Effector memory CD4-positive, alpha-beta T cell (primary cell): ENCODE results near the gene CPNE4.
A peak's percentile ranks its signal among the peaks of the same experiment; 100 is the strongest.

Source experiments
- DNase-seq, 3 donors: peaks; one replicate each; pipeline ENCODE4 v3.0.0-alpha.2; 2020
- H3K27ac ChIP-seq: 2 replicates; pipeline ENCODE4 v1.7.0; 2013; ENCODE audit warnings: mild to moderate bottlenecking, low read length, moderate library complexity; ENCODE audit not compliant: insufficient read depth, poor library complexity, severe bottlenecking
- H3K27me3 ChIP-seq: replicated peaks from 2 replicates; pipeline ENCODE4 v1.7.0; 2013; ENCODE audit warnings: mild to moderate bottlenecking, low read length; ENCODE audit not compliant: insufficient read depth, control insufficient read depth, poor library complexity, severe bottlenecking
- H3K36me3 ChIP-seq: 2 replicates; pipeline ENCODE4 v1.7.0; 2013; ENCODE audit warnings: mild to moderate bottlenecking, low read length, moderate library complexity; ENCODE audit not compliant: control insufficient read depth, insufficient read depth
- H3K4me1 ChIP-seq: 2 replicates; pipeline ENCODE4 v1.7.0; 2013; ENCODE audit warnings: low read length, mild to moderate bottlenecking; ENCODE audit not compliant: control insufficient read depth, insufficient read depth, poor library complexity, severe bottlenecking
- H3K4me3 ChIP-seq: 2 replicates; pipeline ENCODE4 v1.7.0; 2013; ENCODE audit warnings: low read length, low read depth, mild to moderate bottlenecking; ENCODE audit not compliant: insufficient read depth, poor library complexity, severe bottlenecking
- H3K9me3 ChIP-seq: 2 replicates; pipeline ENCODE4 v1.7.0; 2013; ENCODE audit warnings: mild to moderate bottlenecking, low read length, moderate library complexity; ENCODE audit not compliant: control insufficient read depth

CPNE4 gene

DNA sequence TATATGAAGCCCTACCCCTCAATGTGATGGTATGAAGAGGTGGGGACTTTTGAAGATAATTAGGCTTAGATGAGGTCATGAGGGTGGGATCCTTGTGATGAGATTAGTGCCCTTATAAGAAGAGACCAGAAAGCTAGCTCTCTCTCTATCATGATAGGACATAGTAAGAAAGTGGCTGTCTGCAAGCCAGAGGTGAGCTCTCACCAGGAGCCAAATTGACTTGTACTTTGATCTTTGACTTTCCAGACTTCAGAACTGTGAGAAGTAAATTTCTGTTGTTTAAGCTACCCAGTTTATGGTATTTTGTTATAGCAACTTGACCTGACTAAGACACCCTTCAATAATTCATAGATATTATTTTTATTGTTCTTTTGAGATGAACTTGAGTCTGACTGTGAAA, 502.2 kb downstream of the CPNE4 start:
- Histone ChIP-seq H3K27ac (no peak overlapping the region), H3K27me3 (no peaks in the 10 kb centered on the region), H3K4me1 (no peaks in the 10 kb centered on the region), H3K4me3 (no peak overlapping the region), H3K9me3 (no peaks in the 10 kb centered on the region), H3K36me3 (no peaks in the 10 kb centered on the region)
- DNase-seq: no peak

- no peaks in the 10 kb centered on the region for H3K4me1 ChIP-seq
- no peaks in the 10 kb centered on the region for H3K9me3 ChIP-seq
- H3K27me3 ChIP-seq: no peaks in the 10 kb centered on the region
- no peaks in the 10 kb centered on the region for H3K36me3 ChIP-seq
- no peak overlapping the region for H3K4me3 ChIP-seq
- no peak overlapping the region for H3K27ac ChIP-seq
- DNase-seq: no peak
Observed at GRCh38 chr3:131530843-131531242, 504.0 kb downstream of the CPNE4 start.

DNA sequence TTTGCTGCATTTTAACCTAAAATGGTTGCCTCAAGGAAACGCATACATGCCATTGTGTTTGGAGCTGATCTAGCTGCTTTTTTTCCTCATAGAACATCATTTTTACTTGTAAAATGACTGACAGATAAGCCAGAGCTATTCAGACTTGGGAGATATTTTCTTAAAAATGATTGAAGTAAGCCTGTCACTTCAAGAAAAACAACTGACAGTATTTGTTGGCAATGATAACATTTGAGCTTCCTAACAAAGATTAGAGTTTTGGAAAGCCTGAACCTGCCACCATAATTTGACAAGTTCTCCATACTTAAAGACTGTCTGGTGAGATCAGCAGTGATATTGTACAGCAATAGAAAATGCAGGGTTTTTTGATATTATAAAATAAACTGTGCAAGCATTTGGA, 504.4 kb downstream of the CPNE4 start:
- no peaks in the 10 kb centered on the region for H3K27me3 ChIP-seq
- no peaks in the 10 kb centered on the region for H3K4me1 ChIP-seq
- no peak overlapping the region for H3K4me3 ChIP-seq
- no peak overlapping the region for H3K27ac ChIP-seq
- no peaks in the 10 kb centered on the region for H3K36me3 ChIP-seq
- DNase-seq: no peak
- no peaks in the 10 kb centered on the region for H3K9me3 ChIP-seq

DNA sequence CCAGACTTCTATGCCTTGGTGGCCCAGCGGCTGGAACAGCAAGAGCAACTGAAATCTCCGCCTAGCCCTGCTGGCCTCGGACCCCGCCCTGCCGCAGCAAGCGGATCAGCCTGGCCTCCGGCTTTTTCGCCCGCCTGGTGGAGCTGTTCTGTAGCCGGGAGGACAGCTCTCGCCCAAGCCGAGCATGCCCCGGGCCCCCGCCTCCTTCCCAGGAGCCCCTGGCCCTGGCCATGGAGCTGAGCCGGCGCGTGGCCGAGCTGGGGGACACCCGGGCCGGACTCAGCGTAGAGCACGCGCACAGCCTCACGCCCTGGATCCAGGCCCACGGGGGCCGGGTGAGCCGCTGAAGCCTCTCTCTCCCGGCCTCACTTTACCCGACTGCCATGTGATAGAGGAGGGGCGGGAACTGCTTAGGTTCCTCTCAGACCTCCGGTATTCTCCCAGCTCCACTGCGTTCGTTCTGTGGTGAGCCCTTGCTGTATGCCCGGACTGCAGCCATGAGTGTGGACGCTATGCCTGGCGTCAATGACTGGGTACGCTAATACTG, 507.9 kb downstream of the CPNE4 start:
- no peak for DNase-seq
- Histone ChIP-seq H3K4me3 (no peak overlapping the region), H3K9me3 (no peaks in the 10 kb centered on the region), H3K36me3 (no peaks in the 10 kb centered on the region), H3K27ac (no peak overlapping the region), H3K4me1 (no peaks in the 10 kb centered on the region), H3K27me3 (no peaks in the 10 kb centered on the region)

GRCh38 chr3:131518680-131519079, 516.1 kb downstream of the CPNE4 start:
- DNase-seq: no peak
- H3K4me1 ChIP-seq: no peaks in the 10 kb centered on the region
- no peaks in the 10 kb centered on the region for H3K9me3 ChIP-seq
- no peaks in the 10 kb centered on the region for H3K27me3 ChIP-seq
- H3K36me3 ChIP-seq: no peaks in the 10 kb centered on the region
- no peak overlapping the region for H3K4me3 ChIP-seq
- no peak overlapping the region for H3K27ac ChIP-seq

- H3K4me3 ChIP-seq: no peak overlapping the region
- no peaks in the 10 kb centered on the region for H3K27me3 ChIP-seq
- H3K27ac ChIP-seq: no peak overlapping the region
- no peaks in the 10 kb centered on the region for H3K9me3 ChIP-seq
- H3K36me3 ChIP-seq: peaks cover 7% of the 10 kb centered on the region
- peaks cover 13% of the 10 kb centered on the region for H3K4me1 ChIP-seq
- no peak for DNase-seq
Observed at GRCh38 chr3:131505421-131505820, 529.4 kb downstream of the CPNE4 start.

DNA sequence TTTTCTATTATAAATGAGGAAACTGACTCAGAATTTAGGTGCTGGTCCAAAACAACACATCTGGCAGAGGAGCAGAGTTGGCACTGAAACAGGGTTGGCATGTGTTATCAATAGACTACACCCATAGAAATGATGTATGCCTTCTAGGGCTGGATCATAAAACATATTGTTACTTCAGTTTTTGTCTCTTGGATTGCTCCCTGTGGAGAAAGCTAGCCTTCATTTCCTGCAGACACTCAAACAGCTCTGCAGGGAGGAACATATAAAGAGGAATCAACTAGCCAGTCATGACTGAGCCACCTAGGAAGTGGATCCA, 531.5 kb downstream of the CPNE4 start:
- DNase-seq: no peak
- Histone ChIP-seq H3K4me1 (peaks cover 13% of the 10 kb centered on the region), H3K4me3 (peak overlapping the region; percentile 78), H3K36me3 (peaks cover 15% of the 10 kb centered on the region), H3K27me3 (no peaks in the 10 kb centered on the region), H3K27ac (peak overlapping the region; percentile 68), H3K9me3 (no peaks in the 10 kb centered on the region)

DNA sequence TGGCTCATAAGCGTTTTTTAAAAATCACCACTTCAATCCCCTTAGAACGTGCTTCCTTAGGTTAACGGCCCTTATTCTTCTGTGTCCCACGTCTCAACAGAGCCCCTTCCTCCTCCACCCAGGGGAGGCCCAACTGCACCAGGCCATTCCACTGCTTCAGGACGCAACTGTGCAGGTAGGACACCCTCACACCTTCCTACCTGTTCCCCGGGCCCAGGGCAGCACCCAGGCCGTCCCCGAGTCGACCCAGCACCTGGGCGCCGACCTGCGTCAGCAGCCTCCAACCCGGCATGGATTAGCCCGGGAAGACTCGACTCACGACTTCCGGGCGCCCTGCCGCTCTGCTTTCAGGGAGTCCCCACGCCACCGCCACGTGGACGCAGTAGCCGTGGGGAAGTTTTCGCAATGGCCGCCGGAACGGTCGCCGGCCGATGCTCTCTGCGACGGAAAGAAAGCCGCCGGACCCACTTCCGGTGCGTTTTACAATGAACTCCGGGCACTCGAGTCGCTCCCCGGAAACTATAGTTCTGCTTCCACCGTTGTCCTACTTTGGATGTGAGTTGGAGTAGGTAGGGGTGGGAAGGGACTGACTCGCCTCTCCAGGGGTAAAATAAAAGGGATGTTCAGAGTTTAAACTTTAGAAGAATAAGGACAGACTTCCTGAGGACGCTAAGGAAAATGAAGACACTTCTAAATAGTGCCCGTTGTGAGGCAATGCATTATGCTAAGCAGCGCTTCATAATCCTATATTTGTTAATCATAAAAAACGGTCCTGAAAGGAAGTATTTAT, 532.1 kb downstream of the CPNE4 start, which contains the start of gene MRPL3:
TSS of gene MRPL3 (minus strand) at position 442 of the 790 bp plus-strand sequence. CDS start at position 292, 150 bp downstream.
- no peaks in the 10 kb centered on the region for H3K9me3 ChIP-seq
- peaks cover 19% of the 10 kb centered on the region for H3K36me3 ChIP-seq
- no peaks in the 10 kb centered on the region for H3K27me3 ChIP-seq
- H3K4me1 ChIP-seq: peaks cover 13% of the 10 kb centered on the region
- peak; percentile 70 to 78 (median 72) for DNase-seq
- H3K4me3 ChIP-seq: peak within 1 kb of the TSS; percentile 78
- H3K27ac ChIP-seq: peak within 1 kb of the TSS; percentile 68

DNA sequence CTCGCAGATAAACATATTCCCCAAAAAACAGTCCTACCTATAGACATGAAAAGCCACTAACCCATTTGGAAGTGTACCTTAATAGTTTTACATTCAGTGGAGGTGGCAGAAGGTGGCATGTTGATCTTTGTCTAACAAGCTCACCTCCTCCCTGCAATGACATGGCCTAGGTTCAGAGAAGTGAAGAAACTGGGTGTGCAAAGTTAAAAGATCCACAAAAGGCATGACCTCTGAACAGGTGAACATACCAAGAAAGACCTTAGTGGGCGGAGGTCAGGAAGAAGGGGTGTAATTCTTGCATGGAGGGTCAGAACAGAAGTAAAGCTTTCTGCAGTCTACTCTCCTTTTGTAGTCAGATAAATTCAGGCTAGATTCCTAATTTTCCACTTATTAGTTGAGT, 532.9 kb downstream of the CPNE4 start:
- H3K4me1 ChIP-seq: peaks cover 13% of the 10 kb centered on the region
- H3K4me3 ChIP-seq: peak overlapping the region; percentile 78
- peak overlapping the region; percentile 68 for H3K27ac ChIP-seq
- H3K36me3 ChIP-seq: peaks cover 25% of the 10 kb centered on the region
- no peaks in the 10 kb centered on the region for H3K9me3 ChIP-seq
- no peak for DNase-seq
- no peaks in the 10 kb centered on the region for H3K27me3 ChIP-seq

- Histone ChIP-seq H3K9me3 (no peaks in the 10 kb centered on the region), H3K27me3 (no peaks in the 10 kb centered on the region), H3K36me3 (peaks cover 31% of the 10 kb centered on the region), H3K4me3 (no peak overlapping the region), H3K4me1 (no peaks in the 10 kb centered on the region), H3K27ac (no peak overlapping the region)
- DNase-seq: no peak
Observed at GRCh38 chr3:131494706-131495105, 540.1 kb downstream of the CPNE4 start.
